HepG2 (cell line): ENCODE measurements around the gene SYT10. TPM values are rescaled to one million over a fixed set of nuclear protein-coding genes. Genes with fewer than 3 reads are reported as not detected.

ENCODE experiments used
- ATAC-seq: fragments of 200-7000 bp; cut with Tn5 transposase; 3 replicates; pipeline ENCODE4 v1.9.1; 2020; ENCODE audit warnings: mild to moderate bottlenecking, moderate library complexity
- BruUV-seq: library from RNA; stranded (reverse); fragments of 400-500 nt; replicated peaks from 2 replicates; lab custom pipeline; 2021; lab: Mats Ljungman, UMichigan
- CTCF ChIA-PET: fragments of 300-600 bp; formaldehyde crosslinking; extraction: SDS; loops from one replicate; lab custom pipeline; 2021; ENCODE audit warnings: low total read pairs, inconsistent platforms, low intra/inter-chr PET ratio; lab: Yijun Ruan, JAX
- POLR2A ChIA-PET: fragments of 350-600 bp; sonication (Branson Sonifier 250); formaldehyde crosslinking; loops from one replicate; lab custom pipeline; 2020; ENCODE audit warnings: antibody characterized with exemption, inconsistent platforms; lab: Yijun Ruan, JAX
- DNase-seq: peaks from one replicate; pipeline ENCODE4 v3.0.0-alpha.2; 2015; ENCODE audit warnings: low spot score
- FAIRE-seq: peaks from 3 replicates; lab custom pipeline; 2011; peaks lifted over from hg19 to GRCh38; lab: Jason Lieb, UNC
- H2AFZ ChIP-seq: one replicate; pipeline ENCODE4 v1.6.1; 2011; ENCODE audit warnings: low read length, inconsistent platforms
- H3K27ac ChIP-seq: fragments of 300-600 bp; 3 replicates; pipeline ENCODE4 v1.8.0; 2011; ENCODE audit warnings: mixed run types, mild to moderate bottlenecking, mixed read lengths, low read length, inconsistent platforms; ENCODE audit not compliant: insufficient read depth; ENCODE audit errors: extremely low read length
- H3K27me3 ChIP-seq, 2 experiments: fragments of 200-600 bp in 1 of 2; 2 replicates in 1 of 2; 3 replicates in 1 of 2; pipeline versions ENCODE4 v1.6.0 to v1.8.0; 2011; ENCODE audit warnings: low read length in 2 of 2, mild to moderate bottlenecking in 2 of 2, moderate library complexity in 2 of 2, inconsistent platforms in 1 of 2; ENCODE audit not compliant: insufficient read depth in 2 of 2, control insufficient read depth in 1 of 2
- H3K36me3 ChIP-seq, 2 experiments: fragments of 200-600 bp in 1 of 2; replicated peaks in 1 of 2; 2 replicates in 1 of 2; 3 replicates in 1 of 2; pipeline versions ENCODE4 v1.5.1 to v1.8.0; 2011; ENCODE audit warnings: low read length in 2 of 2, inconsistent platforms in 1 of 2; ENCODE audit not compliant: insufficient read depth in 2 of 2, control insufficient read depth in 1 of 2
- H3K4me1 ChIP-seq: 2 replicates; pipeline ENCODE4 v1.5.1; 2012; ENCODE audit warnings: low read length, inconsistent platforms; ENCODE audit not compliant: insufficient read depth
- H3K4me2 ChIP-seq: 2 replicates; pipeline ENCODE4 v1.6.0; 2011; ENCODE audit warnings: low read depth, low read length, inconsistent platforms
- H3K4me3 ChIP-seq, 3 experiments: fragments of 200-600 bp in 1 of 3; sonication (generic), shearing (Covaris generic) in 1 of 3; replicated peaks in 1 of 3; 2 replicates each; pipeline ENCODE4 v1.5.1; 2011 to 2016; ENCODE audit warnings: low read length in 3 of 3, inconsistent platforms in 2 of 3, low read depth in 2 of 3, mild to moderate bottlenecking in 2 of 3, control low read depth in 1 of 3, mixed read lengths in 1 of 3; ENCODE audit not compliant: insufficient read depth in 1 of 3
- H3K79me2 ChIP-seq: one replicate; pipeline ENCODE4 v1.6.1; 2011; ENCODE audit warnings: low read length, inconsistent platforms; ENCODE audit not compliant: insufficient read depth
- H3K9ac ChIP-seq: 2 replicates; pipeline ENCODE4 v1.6.0; 2011; ENCODE audit warnings: mild to moderate bottlenecking, low read depth, low read length, inconsistent platforms; ENCODE audit not compliant: insufficient read depth
- H3K9me3 ChIP-seq: 2 replicates; pipeline ENCODE4 v1.5.1; 2012; ENCODE audit warnings: mild to moderate bottlenecking, low read length
- H4K20me1 ChIP-seq: 2 replicates; pipeline ENCODE4 v1.6.0; 2011; ENCODE audit warnings: inconsistent platforms, mild to moderate bottlenecking, low read length, moderate library complexity; ENCODE audit not compliant: insufficient read depth
- HCFC1 ChIP-seq: fragments of 150-350 bp; IDR thresholded peaks from 2 replicates; pipeline ENCODE4 v1.6.1; 2014; ENCODE audit warnings: low read depth, low read length
- HIVEP1 ChIP-seq: sonication (generic); formaldehyde crosslinking; IDR thresholded peaks from 2 replicates; pipeline ENCODE4 v1.4.0; 2020; ENCODE audit warnings: mild to moderate bottlenecking, missing genetic modification reagents
- MTF1 ChIP-seq: sonication (generic); formaldehyde crosslinking; IDR thresholded peaks from 2 replicates; pipeline ENCODE4 v1.5.0; 2020; ENCODE audit warnings: missing genetic modification reagents
- MXD4 ChIP-seq: IDR thresholded peaks from 2 replicates; pipeline ENCODE4 v1.6.1; 2016; ENCODE audit warnings: mild to moderate bottlenecking, missing biosample characterization, missing genetic modification reagents
- SP5 ChIP-seq: IDR thresholded peaks from 2 replicates; pipeline ENCODE4 v1.6.1; 2016; ENCODE audit warnings: low read depth, borderline replicate concordance
- SRSF4 ChIP-seq: fragments of 200-400 bp; formaldehyde crosslinking; IDR thresholded peaks from one replicate; pipeline ENCODE4 v1.6.1; 2018; ENCODE audit warnings: mild to moderate bottlenecking, low read depth, low read length, moderate library complexity; ENCODE audit not compliant: poor library complexity, severe bottlenecking
- TEAD3 ChIP-seq: optimal IDR thresholded peaks from 2 replicates; pipeline ENCODE3; 2016; ENCODE audit warnings: borderline replicate concordance
- ZNF382 ChIP-seq: sonication (generic); formaldehyde crosslinking; IDR thresholded peaks from 2 replicates; pipeline ENCODE4 v1.5.0; 2020; ENCODE audit warnings: missing genetic modification reagents, mild to moderate bottlenecking, borderline replicate concordance
- ZNF513 ChIP-seq: sonication (generic); formaldehyde crosslinking; conservative IDR thresholded peaks from 2 replicates; pipeline ENCODE4 v1.5.0; 2020; ENCODE audit warnings: missing genetic modification reagents
- ZNF580 ChIP-seq: IDR thresholded peaks from 2 replicates; pipeline ENCODE4 v1.6.1; 2016; ENCODE audit warnings: low read depth, borderline replicate concordance
- WGBS: methylation state at CpG from one replicate; pipeline ENCODE4 v1.1.6; 2017; ENCODE audit warnings: low lambda C conversion rate; 5-methylcytosine and 5-hydroxymethylcytosine counted together
- in situ Hi-C: cut with HindIII; loops from 2 replicates; pipeline ENCODE4 v1.10.0; 2017; ENCODE audit warnings: low pct_unique_long_range_greater_than_20kb; ENCODE audit not compliant: extremely low pct_ligation_motif_present
- intact Hi-C: fragments of 100-400 bp; cut with micrococcal nuclease; formaldehyde crosslinking; loops from one replicate; pipeline ENCODE4 v1.10.0; 2022; ENCODE audit not compliant: unreplicated experiment
- polyA plus RNA-seq, 8 experiments: library from polyadenylated mRNA; depleted of rRNA in 3 of 8; stranded (reverse) in 7 of 8; unstranded in 1 of 8; fragments of >200 nt; fragmentation: Illumina TruSeq in 4 of 8; extraction: Trizol in 4 of 8; gene quantifications; 2 replicates each; pipeline versions ENCODE4 v1.2.1 to v1.2.3, GENCODE V29; 2011 to 2016; ENCODE audit warnings: low read depth in 4 of 8, missing spikeins in 1 of 8, mixed read lengths in 1 of 8; ENCODE audit not compliant: insufficient read depth in 1 of 8
- total RNA-seq, 5 experiments: library from RNA; depleted of rRNA; stranded (reverse); fragments of >200 nt; fragmentation: Illumina TruSeq; extraction: Trizol; gene quantifications; 2 replicates each; pipeline ENCODE4 v1.2.3, GENCODE V29; 2016; ENCODE audit warnings: low read depth in 1 of 5

SYT10 gene
- total and polyA plus RNA-seq, 2 of the 13 experiments (the other 11 are each of a cell fraction or from before 2014, with no cell fraction given): not detected

GRCh38 chr12:33450480-33450879 is 10.9 kb upstream of the SYT10 start:
- TF ChIP-seq HIVEP1 (CRISPR knock-in tag) (no peak), HCFC1 (no peak), SP5 (CRISPR knock-in tag) (no peak), SRSF4 (no peak), ZNF580 (CRISPR knock-in tag) (no peak), MXD4 (CRISPR knock-in tag) (no peak), ZNF513 (no peak), MTF1 (CRISPR knock-in tag) (no peak), ZNF382 (CRISPR knock-in tag) (no peak), TEAD3 (CRISPR knock-in tag) (no peak)
- in situ Hi-C loops: no loop called here
- no peaks in the 10 kb centered on the region for H3K9me3 ChIP-seq
- H3K36me3 ChIP-seq: no peaks in the 10 kb centered on the region
- no peak for ATAC-seq
- intact Hi-C loops: no loop called here
- CTCF ChIA-PET: no interaction called here
- H3K27ac ChIP-seq: no peak overlapping the region
- no peaks in the 10 kb centered on the region for H4K20me1 ChIP-seq
- no peak overlapping the region for H2AFZ ChIP-seq
- H3K9ac ChIP-seq: no peak overlapping the region
- no peak for FAIRE-seq
- no peaks in the 10 kb centered on the region for H3K27me3 ChIP-seq
- POLR2A ChIA-PET: no interaction called here
- H3K4me3 ChIP-seq: no peak overlapping the region
- H3K4me2 ChIP-seq: no peak overlapping the region
- no peaks in the 10 kb centered on the region for H3K79me2 ChIP-seq
- no peak for DNase-seq
- H3K4me1 ChIP-seq: no peaks in the 10 kb centered on the region
- BruUV-seq: no TSS peak
- WGBS: under 1% methylated on average over 3 of the region's 3 CpGs
